Activated naive CD8-positive, alpha-beta T cell treated with anti-CD3 and anti-CD28 coated beads, Interleukin-2, amount 10 ng/mL, durations not matched to agents 7 days and 5 days (primary cell): Measurements from ENCODE around the gene LITAFD. TPM values are rescaled to one million over a fixed set of nuclear protein-coding genes. Genes with fewer than 3 reads are reported as not detected.
A peak's percentile ranks its signal among the peaks of the same experiment; 100 is the strongest.

Experiments
- ATAC-seq: fragments of 150-1000 bp; cut with Tn5 transposase; one replicate; pipeline ENCODE4 v1.10.0; 2021; ENCODE audit warnings: low read depth, moderate library complexity
- POLR2A ChIA-PET: fragments of 350-600 bp; sonication (Branson Sonifier 250); formaldehyde crosslinking; loops from one replicate; lab custom pipeline; 2021; ENCODE audit warnings: antibody characterized with exemption; lab: Charles Lee
- DNase-seq: peaks from one replicate; pipeline ENCODE4 v3.0.0; 2021
- H3K27ac Mint-ChIP-seq: one replicate; pipeline ENCODE4 v1.8.0; 2022; ENCODE audit warnings: mild to moderate bottlenecking, mixed read lengths
- H3K27me3 Mint-ChIP-seq: one replicate; pipeline ENCODE4 v1.8.0; 2022; ENCODE audit warnings: mild to moderate bottlenecking, moderate library complexity, mixed read lengths
- H3K36me3 Mint-ChIP-seq: one replicate; pipeline ENCODE4 v1.8.0; 2021; ENCODE audit warnings: mild to moderate bottlenecking, mixed read lengths
- H3K4me1 Mint-ChIP-seq: one replicate; pipeline ENCODE4 v1.8.0; 2021; ENCODE audit warnings: mixed read lengths
- H3K4me3 Mint-ChIP-seq: one replicate; pipeline ENCODE4 v1.8.0; 2022; ENCODE audit warnings: mild to moderate bottlenecking, moderate library complexity, mixed read lengths
- H3K9me3 Mint-ChIP-seq: one replicate; pipeline ENCODE4 v1.8.0; 2021; ENCODE audit warnings: mixed read lengths
- total RNA-seq, 2 experiments: library from RNA; stranded (reverse); gene quantifications; one replicate each; pipeline ENCODE4 v1.2.3, GENCODE V29; 2021

LITAFD gene
- total RNA-seq, 2 experiments from 2014 or later: not detected

- H3K9me3 Mint-ChIP-seq: no peaks in the 10 kb centered on the region
- peaks cover 17% of the 10 kb centered on the region for H3K36me3 Mint-ChIP-seq
- POLR2A ChIA-PET: no interaction called here
- no peak for ATAC-seq
- H3K27ac Mint-ChIP-seq: peak overlapping the region; percentile 42
- H3K4me3 Mint-ChIP-seq: no peak overlapping the region
- H3K4me1 Mint-ChIP-seq: peaks cover 45% of the 10 kb centered on the region
- DNase-seq: no peak
- H3K27me3 Mint-ChIP-seq: no peaks in the 10 kb centered on the region
Measured at GRCh38 chr16:8861563-8862308, 20.4 kb upstream of the LITAFD start.

- no peak overlapping the region for H3K4me3 Mint-ChIP-seq
- peaks cover 21% of the 10 kb centered on the region for H3K36me3 Mint-ChIP-seq
- no peaks in the 10 kb centered on the region for H3K27me3 Mint-ChIP-seq
- no peak overlapping the region for H3K27ac Mint-ChIP-seq
- no peak for DNase-seq
- ATAC-seq: no peak
- H3K4me1 Mint-ChIP-seq: peaks cover 45% of the 10 kb centered on the region
- POLR2A ChIA-PET: interaction anchor here (0.7 kb wide), 1 partner anchor 27 kb away, joined by 6 read pairs; no protein-coding TSS in a partner anchor
- H3K9me3 Mint-ChIP-seq: no peaks in the 10 kb centered on the region
Measured at GRCh38 chr16:8862309-8863130, 19.6 kb upstream of the LITAFD start.

DNA sequence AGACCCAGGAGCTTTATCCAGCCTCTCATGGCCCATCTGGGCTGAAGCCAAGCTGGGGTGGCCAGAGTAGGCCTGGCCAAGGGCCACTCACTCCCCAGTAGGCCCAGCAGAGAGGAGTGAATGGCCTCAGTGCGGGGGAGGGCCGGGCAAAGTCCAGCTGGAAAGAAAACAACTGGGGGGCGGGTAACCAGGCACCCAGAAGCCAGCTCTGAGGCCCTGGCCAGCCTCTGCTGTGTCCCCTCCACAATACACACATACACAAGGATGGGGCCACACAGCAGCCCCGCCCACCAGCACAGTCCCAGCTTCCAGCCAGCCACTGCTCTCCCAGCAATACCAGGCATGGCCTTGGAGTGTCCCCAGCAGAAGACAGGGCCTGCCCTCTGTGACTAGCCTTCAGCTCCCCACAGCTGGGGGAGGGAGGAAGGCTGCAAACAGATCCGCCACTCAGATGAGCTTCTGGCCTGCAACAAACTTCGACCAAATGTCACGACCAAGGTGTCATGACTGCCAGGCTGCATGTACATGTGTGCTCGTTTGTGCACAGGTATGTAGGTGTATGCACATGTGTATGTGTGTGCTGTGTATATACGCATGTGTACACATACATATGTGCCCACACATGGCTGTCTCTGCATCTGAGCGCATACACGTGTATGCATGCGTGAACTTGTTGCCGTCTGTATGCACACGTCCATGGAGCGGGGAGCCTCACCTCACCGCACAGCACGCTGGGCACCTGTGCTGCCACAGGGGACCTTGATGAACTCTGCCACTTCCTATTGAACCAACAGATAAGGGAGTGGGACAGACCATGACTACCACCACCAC lies 18.3 kb upstream of the LITAFD start:
- Mint-ChIP-seq H3K27me3 (no peaks in the 10 kb centered on the region), H3K4me1 (peaks cover 38% of the 10 kb centered on the region), H3K27ac (peak overlapping the region; percentile 20), H3K4me3 (no peak overlapping the region), H3K9me3 (no peaks in the 10 kb centered on the region), H3K36me3 (peaks cover 18% of the 10 kb centered on the region)
- DNase-seq: no peak
- POLR2A ChIA-PET: interaction anchor here (0.7 to 1.0 kb wide), 3 partner anchors 9 to 26 kb away, joined by 3 to 6 read pairs (median 4); no protein-coding TSS in a partner anchor
- no peak for ATAC-seq

DNA sequence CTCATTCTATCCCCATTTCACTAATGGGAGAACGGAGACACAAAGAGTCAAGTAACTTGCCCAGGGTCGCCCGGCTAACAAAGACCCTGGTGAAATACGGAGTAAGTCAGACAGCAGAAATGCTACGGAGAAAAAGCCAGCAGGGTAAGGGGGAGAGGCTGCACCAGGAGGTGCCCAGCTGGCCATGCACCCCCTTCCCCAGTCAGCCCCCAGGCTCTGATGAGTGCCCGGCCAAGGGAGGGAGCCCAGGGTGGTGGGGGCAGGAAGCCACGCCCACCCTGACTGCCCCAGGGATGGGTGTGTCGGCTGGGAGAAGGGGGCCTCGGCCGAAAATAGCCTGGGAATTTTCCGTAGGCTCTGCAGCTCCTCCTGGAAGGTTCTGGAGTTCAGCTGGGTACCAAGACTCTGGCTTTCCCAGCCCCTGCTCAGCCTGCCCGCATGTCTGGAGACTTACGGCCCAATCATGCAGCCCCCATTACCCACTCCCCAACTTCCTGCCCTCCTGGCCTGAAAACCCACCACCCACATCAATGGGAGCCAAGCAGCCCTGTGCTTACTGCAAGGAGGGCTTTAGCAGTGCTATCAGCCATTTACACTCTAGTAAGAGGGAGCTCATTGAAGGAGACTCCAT lies 17.6 kb upstream of the LITAFD start:
- ATAC-seq: no peak
- peak overlapping the region; percentile 20 for H3K27ac Mint-ChIP-seq

DNA sequence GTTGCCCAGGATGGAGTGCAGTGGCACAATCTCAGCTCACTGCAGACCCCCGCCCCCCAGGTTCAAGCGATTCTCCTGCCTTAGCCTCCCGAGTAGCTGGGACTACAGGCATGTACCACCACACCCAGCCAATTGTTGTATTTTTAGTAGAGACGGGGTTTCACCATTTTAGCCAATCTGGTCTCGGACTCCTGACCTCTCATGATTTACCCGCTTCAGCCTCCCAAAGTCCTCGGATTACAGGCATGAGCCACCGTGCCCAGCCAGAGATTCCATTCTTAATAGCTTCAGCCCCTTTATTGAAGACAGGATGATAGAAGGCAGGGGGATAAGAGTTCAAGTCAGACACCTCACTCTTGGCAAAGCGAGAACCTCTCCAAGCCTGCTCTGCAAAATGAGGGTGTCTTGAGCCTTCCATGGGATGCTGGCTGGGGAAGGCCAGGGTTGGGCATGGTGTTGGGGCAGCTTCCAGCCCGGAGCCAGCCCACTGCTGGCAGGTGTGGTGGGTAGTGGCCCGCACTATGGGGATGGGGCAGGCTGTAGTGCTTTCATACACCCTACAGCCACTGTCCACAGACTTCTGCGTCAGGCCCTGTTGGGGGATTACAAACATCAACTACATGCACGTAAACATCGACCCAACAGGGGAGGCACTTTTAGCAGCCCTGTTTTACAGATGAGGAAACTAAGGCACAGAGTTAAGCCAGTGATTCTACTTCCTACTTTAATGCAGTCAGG lies 16.8 kb upstream of the LITAFD start:
- Mint-ChIP-seq H3K36me3 (peaks cover 17% of the 10 kb centered on the region), H3K4me3 (peak overlapping the region; percentile 93), H3K4me1 (peaks cover 42% of the 10 kb centered on the region), H3K27me3 (no peaks in the 10 kb centered on the region), H3K9me3 (no peaks in the 10 kb centered on the region), H3K27ac (peak overlapping the region; percentile 58)
- ATAC-seq (no peak), DNase-seq (no peak)
- POLR2A ChIA-PET: interaction anchor here (1.3 kb wide), 1 partner anchor 10 kb away, joined by 4 read pairs; no protein-coding TSS in a partner anchor

More for the DNA sequence above, 17.6 kb upstream of the LITAFD start:
- no peak for DNase-seq
- POLR2A ChIA-PET: interaction anchor here (0.7 kb wide), 1 partner anchor 11 kb away, joined by 3 read pairs; no protein-coding TSS in a partner anchor
- Mint-ChIP-seq H3K27me3 (no peaks in the 10 kb centered on the region), H3K4me3 (no peak overlapping the region), H3K9me3 (no peaks in the 10 kb centered on the region), H3K36me3 (peaks cover 17% of the 10 kb centered on the region), H3K4me1 (peaks cover 42% of the 10 kb centered on the region)

DNA sequence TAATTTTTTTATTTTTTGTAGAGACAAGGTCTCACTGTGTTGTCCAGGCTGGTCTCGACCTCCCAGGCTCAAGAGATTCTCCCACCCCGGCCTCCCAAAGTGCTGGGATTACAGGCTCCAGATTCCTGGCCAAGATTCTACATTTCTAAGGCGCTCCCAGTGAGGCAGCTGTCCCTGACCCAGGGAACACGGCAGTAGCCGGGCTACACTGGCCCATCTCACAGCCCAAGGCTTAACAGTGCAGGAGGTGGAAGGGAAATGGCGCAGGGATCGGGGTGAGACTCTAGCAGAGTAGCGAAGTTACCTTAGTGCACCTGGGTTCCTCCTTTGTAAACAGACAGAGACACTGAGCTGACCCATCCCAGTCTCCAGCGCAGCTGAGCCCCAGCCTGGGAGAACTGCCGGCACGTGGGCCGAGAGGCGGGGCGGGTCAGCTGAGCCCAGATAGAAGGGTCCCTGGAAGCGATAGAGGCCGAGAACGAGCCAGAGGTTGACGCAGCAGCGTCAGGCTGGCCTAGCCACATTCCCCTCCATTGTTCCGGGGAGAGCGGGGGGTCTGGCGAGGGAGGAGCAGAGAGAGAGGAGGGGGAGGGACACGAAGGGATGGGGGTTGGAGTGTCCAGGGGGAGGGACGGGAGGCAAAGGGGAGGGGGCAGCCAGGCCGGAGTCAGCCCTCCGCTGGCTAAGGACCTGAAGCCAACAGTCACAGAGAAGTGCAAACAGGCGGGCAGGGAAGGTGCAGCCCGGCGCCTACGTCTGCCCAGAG lies 15.8 kb upstream of the LITAFD start:
- Mint-ChIP-seq H3K36me3 (peaks cover 17% of the 10 kb centered on the region), H3K9me3 (no peaks in the 10 kb centered on the region)

GRCh38 chr16:8866884-8867215 lies 15.3 kb upstream of the LITAFD start:
- Mint-ChIP-seq H3K4me3 (peak overlapping the region; percentile 93), H3K27ac (peak overlapping the region; percentile 97), H3K4me1 (peaks cover 47% of the 10 kb centered on the region), H3K9me3 (no peaks in the 10 kb centered on the region), H3K27me3 (no peaks in the 10 kb centered on the region), H3K36me3 (peaks cover 17% of the 10 kb centered on the region)
- DNase-seq (no peak), ATAC-seq (no peak)
- POLR2A ChIA-PET: interaction anchor here (1.3 to 3.5 kb wide), 6 partner anchors 11 to 226 kb away, joined by 4 to 44 read pairs (median 21); partner anchors contain the start of genes HAPSTR1, PMM2 and TMEM186

More for the DNA sequence above, 15.8 kb upstream of the LITAFD start:
- H3K4me3 Mint-ChIP-seq: peak overlapping the region; percentile 93
- POLR2A ChIA-PET: interaction anchor here (1.3 kb wide), 1 partner anchor 11 kb away, joined by 4 read pairs; no protein-coding TSS in a partner anchor
- DNase-seq: no peak
- no peaks in the 10 kb centered on the region for H3K27me3 Mint-ChIP-seq
- no peak for ATAC-seq
- peaks cover 47% of the 10 kb centered on the region for H3K4me1 Mint-ChIP-seq
- H3K27ac Mint-ChIP-seq: peak overlapping the region; percentile 83

DNA sequence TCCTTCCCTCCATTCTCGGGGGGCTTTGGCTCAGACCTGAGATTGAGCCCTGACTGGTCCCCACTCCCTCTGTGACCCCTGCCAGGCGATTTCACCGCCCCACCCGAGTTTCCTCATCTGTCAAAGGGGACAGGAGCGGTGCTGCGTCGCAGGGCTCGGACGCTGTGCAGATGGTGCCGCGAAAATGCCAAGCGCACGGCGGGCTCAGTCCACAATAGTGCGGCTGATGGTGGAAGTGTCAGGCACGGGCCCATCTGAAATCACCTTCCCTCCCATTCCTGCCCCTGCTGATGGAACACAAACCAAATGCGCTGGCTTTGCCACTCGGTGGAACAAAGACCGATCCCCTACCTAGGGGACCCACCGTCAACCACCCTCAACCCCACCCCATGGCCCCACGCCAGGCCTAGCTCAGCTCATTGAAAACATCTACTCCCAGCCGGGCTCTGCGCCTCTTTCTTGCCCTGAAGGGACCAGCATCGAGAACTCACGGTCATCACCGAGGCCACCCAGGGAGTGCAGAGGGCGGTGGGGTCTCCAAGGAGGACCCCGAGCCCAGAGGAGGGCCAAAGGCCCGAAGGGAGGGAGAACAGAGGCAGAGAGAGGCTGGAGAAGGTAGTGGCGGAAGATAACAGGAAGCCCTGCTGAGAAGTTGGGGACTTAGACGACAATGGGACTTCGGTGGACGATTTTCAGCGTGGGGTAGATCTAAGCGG lies 14.8 kb upstream of the LITAFD start:
- POLR2A ChIA-PET: interaction anchor here (1.6 to 3.5 kb wide), 9 partner anchors 13 to 225 kb away, joined by 5 to 44 read pairs (median 17); partner anchors contain the start of genes HAPSTR1, LITAFD, PMM2 and TMEM186
- DNase-seq: peak; percentile 54
- Mint-ChIP-seq H3K27ac (peak overlapping the region; percentile 97), H3K27me3 (no peaks in the 10 kb centered on the region), H3K9me3 (no peaks in the 10 kb centered on the region), H3K4me1 (peaks cover 43% of the 10 kb centered on the region), H3K36me3 (peaks cover 17% of the 10 kb centered on the region), H3K4me3 (peak overlapping the region; percentile 93)
- no peak for ATAC-seq

GRCh38 chr16:8867932-8868415 lies 14.2 kb upstream of the LITAFD start:
- no peak for ATAC-seq

GRCh38 chr16:8868416-8869211 lies 13.5 kb upstream of the LITAFD start, which contains the start of gene CARHSP1:
TSS of gene CARHSP1 (minus strand) at chr16:8869006. CDS start at chr16:8859328, 9,678 bp downstream.
- peaks cover 40% of the 10 kb centered on the region for H3K4me1 Mint-ChIP-seq
- POLR2A ChIA-PET: interaction anchor here (0.7 to 3.5 kb wide), 21 partner anchors 10 to 266 kb away, joined by 3 to 44 read pairs (median 6); partner anchors contain the start of genes HAPSTR1, LITAFD, PMM2 and TMEM186
- H3K27me3 Mint-ChIP-seq: no peaks in the 10 kb centered on the region

More at GRCh38 chr16:8867932-8868415, 14.2 kb upstream of the LITAFD start:
- Mint-ChIP-seq H3K27ac (peak overlapping the region; percentile 97), H3K9me3 (no peaks in the 10 kb centered on the region), H3K4me1 (peaks cover 41% of the 10 kb centered on the region), H3K4me3 (peak overlapping the region; percentile 93), H3K27me3 (no peaks in the 10 kb centered on the region), H3K36me3 (peaks cover 17% of the 10 kb centered on the region)
- no peak for DNase-seq
- POLR2A ChIA-PET: interaction anchor here (1.1 to 3.5 kb wide), 17 partner anchors 9 to 235 kb away, joined by 4 to 44 read pairs (median 9); partner anchors contain the start of genes HAPSTR1, LITAFD, PMM2 and TMEM186

More at GRCh38 chr16:8868416-8869211, 13.5 kb upstream of the LITAFD start, which contains the start of gene CARHSP1:
- DNase-seq (peak; percentile 89), ATAC-seq (peak; percentile 76)
- Mint-ChIP-seq H3K9me3 (no peaks in the 10 kb centered on the region), H3K4me3 (peak within 1 kb of the TSS; percentile 96), H3K36me3 (peaks cover 17% of the 10 kb centered on the region), H3K27ac (peak within 1 kb of the TSS; percentile 97)
